Ascending aorta (tissue), 2 donors: ENCODE results near the gene NDRG2. TPM values are rescaled to one million over a fixed set of nuclear protein-coding genes. Genes with fewer than 3 reads are reported as not detected.

Experiments used
- DNase-seq, 2 donors: peaks; one replicate each; pipeline ENCODE4 v3.0.0-alpha.2; 2019; ENCODE audit warnings: low spot score in 2 of 2
- H3K27ac ChIP-seq, 2 donors: fragments of 200-600 bp; sonication (generic); one replicate each; pipeline ENCODE4 v1.5.1; 2016 to 2017; ENCODE audit warnings: mild to moderate bottlenecking in 1 of 2
- H3K27me3 ChIP-seq: fragments of 200-600 bp; sonication (generic); one replicate; pipeline ENCODE4 v1.5.1; 2017
- H3K36me3 ChIP-seq, 2 donors: fragments of 200-600 bp; sonication (generic); one replicate each; pipeline ENCODE4 v1.5.1; 2016
- H3K4me1 ChIP-seq, 2 donors: fragments of 200-600 bp; sonication (generic); one replicate each; pipeline ENCODE4 v1.5.1; 2016 to 2017; ENCODE audit warnings: mild to moderate bottlenecking in 1 of 2
- H3K4me3 ChIP-seq, 2 donors: fragments of 200-600 bp; sonication (generic); one replicate each; pipeline ENCODE4 v1.5.1; 2016 to 2017; ENCODE audit warnings: mild to moderate bottlenecking in 1 of 2
- H3K9me3 ChIP-seq, 2 donors: fragments of 200-600 bp; sonication (generic); one replicate each; pipeline ENCODE4 v1.5.1; 2016
- intact Hi-C: fragments of 100-400 bp; cut with DNase I; formaldehyde crosslinking; loops from one replicate; pipeline ENCODE4 v1.15.1; 2023
- total RNA-seq: library from RNA; depleted of rRNA; stranded (reverse); fragments of >200 nt; gene quantifications from one replicate; pipeline ENCODE4 v1.1.0, GENCODE V29; 2016
- TF ChIP-seq, protein P1 (sequence below), 3 experiments: fragments of 200-600 bp in 2 of 3; fragments of 450-650 bp in 1 of 3; sonication (generic) in 2 of 3; IDR thresholded peaks; one replicate each; pipeline ENCODE4 v1.5.1; 2016 to 2019; ENCODE audit warnings: antibody characterized with exemption in 3 of 3, mild to moderate bottlenecking in 1 of 3, moderate library complexity in 1 of 3

The NDRG2 gene
- 216 TPM for total RNA-seq

DNA sequence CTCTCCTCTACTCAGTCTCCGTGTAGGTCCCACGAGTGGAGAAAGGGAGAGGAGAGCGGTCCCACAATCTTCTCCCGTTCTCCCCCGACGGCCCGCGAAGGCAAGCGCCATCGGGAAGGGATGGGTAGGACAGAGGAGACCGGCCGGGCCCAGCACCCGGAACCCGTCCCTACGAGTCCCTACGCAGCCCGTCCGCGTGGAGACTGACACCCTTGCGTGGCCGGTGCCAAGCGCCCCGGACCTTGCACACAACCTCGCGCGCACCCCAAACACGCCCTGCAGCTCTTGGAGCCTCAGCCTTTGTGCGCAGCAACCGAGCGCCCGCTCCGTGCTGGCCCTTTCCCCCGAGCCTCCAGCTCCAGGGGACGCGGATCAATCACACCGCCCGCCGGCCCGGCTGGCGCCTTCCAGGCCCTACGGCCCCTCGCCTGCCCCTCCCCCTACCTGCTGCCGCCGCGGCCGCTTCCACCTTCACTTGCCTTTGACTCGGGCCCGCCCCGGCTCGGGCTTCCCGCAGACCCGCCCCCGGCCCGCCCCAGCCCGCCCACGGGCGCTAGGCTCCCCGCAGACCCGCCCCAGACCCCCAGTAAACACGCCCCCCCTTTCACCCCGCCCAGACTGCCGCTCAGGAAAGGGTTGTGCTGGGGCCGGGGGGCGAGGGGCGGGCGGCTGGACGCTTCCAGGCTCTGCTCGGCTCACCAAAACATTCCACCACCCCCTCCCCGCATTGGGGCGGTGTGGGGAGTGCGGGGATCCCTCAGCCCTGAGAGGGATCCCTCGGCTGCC lies at the start of gene NDRG2:
NDRG2 (minus strand) TSS at position 477 of the 786 bp plus-strand sequence. CDS start 1,746 bp downstream, outside the sequence.
- DNase-seq, result peak in 1 of 2 donors; percentile 85
- Histone ChIP-seq H3K36me3 (peaks cover 5 to 17% of the 10 kb centered on the region in 2 donors), H3K9me3 (no peaks in the 10 kb centered on the region), H3K27me3 (no peaks in the 10 kb centered on the region), H3K27ac (peak within 1 kb of the TSS; percentile 84 to 88), H3K4me1 (peaks cover 6 to 20% of the 10 kb centered on the region in 2 donors), H3K4me3 (peak within 1 kb of the TSS; percentile 67 to 93)
- TF ChIP-seq, protein P1, sequence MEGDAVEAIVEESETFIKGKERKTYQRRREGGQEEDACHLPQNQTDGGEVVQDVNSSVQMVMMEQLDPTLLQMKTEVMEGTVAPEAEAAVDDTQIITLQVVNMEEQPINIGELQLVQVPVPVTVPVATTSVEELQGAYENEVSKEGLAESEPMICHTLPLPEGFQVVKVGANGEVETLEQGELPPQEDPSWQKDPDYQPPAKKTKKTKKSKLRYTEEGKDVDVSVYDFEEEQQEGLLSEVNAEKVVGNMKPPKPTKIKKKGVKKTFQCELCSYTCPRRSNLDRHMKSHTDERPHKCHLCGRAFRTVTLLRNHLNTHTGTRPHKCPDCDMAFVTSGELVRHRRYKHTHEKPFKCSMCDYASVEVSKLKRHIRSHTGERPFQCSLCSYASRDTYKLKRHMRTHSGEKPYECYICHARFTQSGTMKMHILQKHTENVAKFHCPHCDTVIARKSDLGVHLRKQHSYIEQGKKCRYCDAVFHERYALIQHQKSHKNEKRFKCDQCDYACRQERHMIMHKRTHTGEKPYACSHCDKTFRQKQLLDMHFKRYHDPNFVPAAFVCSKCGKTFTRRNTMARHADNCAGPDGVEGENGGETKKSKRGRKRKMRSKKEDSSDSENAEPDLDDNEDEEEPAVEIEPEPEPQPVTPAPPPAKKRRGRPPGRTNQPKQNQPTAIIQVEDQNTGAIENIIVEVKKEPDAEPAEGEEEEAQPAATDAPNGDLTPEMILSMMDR (IDR thresholded peaks at IDR 0.05), result no peak
- intact Hi-C loops, result loop anchor here (1.0 to 5.0 kb wide), 2 partner anchors 35 to 412 kb away; partner anchors contain the start of gene METTL17

DNA sequence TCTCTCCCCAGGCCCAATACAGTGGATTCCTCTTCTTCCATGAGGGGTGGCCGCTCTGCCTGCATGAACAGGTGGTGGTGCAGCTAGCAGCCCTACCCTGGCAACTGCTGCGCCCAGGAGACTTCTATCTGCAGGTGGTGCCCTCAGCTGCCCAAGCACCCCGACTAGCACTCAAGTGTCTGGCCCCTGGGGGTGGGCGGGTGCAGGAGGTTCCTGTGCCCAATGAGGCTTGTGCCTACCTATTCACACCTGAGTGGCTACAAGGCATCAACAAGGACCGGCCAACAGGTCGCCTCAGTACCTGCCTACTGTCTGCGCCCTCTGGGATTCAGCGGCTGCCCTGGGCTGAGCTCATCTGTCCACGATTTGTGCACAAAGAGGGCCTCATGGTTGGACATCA lies 49.1 kb upstream of the NDRG2 start:
- H3K4me1 ChIP-seq, result peaks cover 11 to 21% of the 10 kb centered on the region in 2 donors

DNA sequence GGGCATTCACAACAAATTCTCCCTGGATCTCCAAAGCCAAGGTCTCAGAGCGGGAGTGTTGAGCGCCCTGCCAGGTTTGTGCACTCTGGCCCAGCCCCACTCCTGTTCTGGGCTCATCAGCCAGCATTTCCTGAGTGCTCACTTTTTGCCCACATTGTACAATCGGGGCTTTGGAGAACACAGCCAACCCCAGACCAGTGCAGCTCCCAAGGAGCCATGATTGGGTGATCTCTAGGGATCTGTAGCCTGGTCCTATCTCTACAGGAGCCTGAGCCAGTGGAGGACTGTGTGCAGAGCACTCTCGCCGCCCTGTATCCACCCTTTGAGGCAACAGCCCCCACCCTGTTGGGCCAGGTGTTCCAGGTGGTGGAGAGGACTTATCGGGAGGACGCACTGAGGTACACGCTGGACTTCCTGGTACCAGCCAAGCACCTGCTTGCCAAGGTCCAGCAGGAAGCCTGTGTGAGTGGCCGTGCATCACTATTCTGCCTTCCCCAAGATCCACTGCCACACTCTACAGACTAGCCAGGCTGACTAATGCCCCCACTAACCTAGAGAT lies 48.0 kb upstream of the NDRG2 start:
- Histone ChIP-seq H3K27me3 (no peaks in the 10 kb centered on the region), H3K4me3 (no peak overlapping the region), H3K9me3 (no peaks in the 10 kb centered on the region), H3K36me3 (peaks cover 43 to 45% of the 10 kb centered on the region in 2 donors), H3K4me1 (peaks cover 11 to 25% of the 10 kb centered on the region in 2 donors), H3K27ac (peak overlapping the region; percentile 95 to 96)
- TF ChIP-seq, protein P1 (IDR thresholded peaks at IDR 0.05), result no peak
- no peak for DNase-seq
- intact Hi-C loops, result no loop called here

More for the DNA sequence above, 49.1 kb upstream of the NDRG2 start:
- DNase-seq, result no peak
- Histone ChIP-seq H3K27me3 (no peaks in the 10 kb centered on the region), H3K36me3 (peaks cover 53 to 55% of the 10 kb centered on the region in 2 donors), H3K4me3 (no peak overlapping the region), H3K27ac (peak overlapping the region in 1 of 2 donors; percentile 96), H3K9me3 (no peaks in the 10 kb centered on the region)
- TF ChIP-seq, protein P1 (IDR thresholded peaks at IDR 0.05), result no peak
- intact Hi-C loops, result no loop called here

DNA sequence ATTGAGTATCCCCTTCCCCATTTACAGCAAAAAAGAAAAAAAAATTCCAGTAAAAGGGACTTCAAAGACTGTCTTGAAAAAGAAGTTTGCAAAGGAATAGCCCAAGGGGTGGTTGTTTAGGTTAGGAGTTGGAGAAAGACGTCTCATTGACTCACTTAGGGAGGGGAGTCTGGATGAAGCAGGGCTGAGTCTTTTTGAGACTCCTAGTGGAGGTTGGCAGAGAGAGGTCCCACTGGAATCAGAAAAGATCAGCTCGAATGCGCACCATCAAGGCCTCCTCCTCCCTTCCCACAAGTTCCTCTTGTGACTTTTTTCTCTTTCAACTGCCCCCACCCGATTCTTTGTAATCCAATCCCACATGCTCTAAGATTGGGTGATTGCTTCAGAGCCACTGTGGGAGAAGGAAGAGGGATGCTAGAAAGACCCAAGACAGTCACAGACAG lies 47.2 kb upstream of the NDRG2 start:
- no peak for DNase-seq

More for the DNA sequence above, 47.2 kb upstream of the NDRG2 start:
- Histone ChIP-seq H3K27ac (peak overlapping the region; percentile 95 to 96), H3K4me3 (peak overlapping the region; percentile 68 to 83), H3K9me3 (no peaks in the 10 kb centered on the region), H3K27me3 (no peaks in the 10 kb centered on the region), H3K4me1 (peaks cover 11 to 25% of the 10 kb centered on the region in 2 donors), H3K36me3 (peaks cover 35 to 36% of the 10 kb centered on the region in 2 donors)
- TF ChIP-seq, protein P1 (IDR thresholded peaks at IDR 0.05), result peak in 1 of 3 experiments; percentile 6
- intact Hi-C loops, result no loop called here
